ENCODE measurements around the gene ANKS6. TPM values are rescaled to one million over a fixed set of nuclear protein-coding genes. Genes with fewer than 3 reads are reported as not detected.

Gene ANKS6
- total RNA-seq, 1 experiment from 2014 or later = 39.2 TPM

DNA sequence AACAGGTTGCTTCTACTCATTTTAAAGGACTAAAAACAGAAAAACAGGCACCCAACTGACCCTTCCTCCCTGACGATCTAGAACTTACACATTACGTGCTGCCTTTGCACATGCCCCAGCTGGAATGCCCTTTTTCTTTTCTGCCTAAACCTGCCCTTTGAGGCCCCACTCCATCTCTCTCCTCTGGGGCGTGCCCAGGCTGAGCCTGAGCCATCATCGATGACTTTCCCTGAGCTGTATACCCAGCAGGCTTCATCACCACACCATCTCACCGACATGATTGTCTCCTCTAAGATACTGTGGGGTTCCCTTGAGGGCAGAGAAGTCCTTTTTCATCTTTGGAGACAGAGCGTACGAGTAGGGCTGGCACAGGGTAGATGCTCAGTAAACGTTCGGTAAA lies 63.6 kb downstream of the ANKS6 start:
- no peak for TF ChIP-seq SRF (IDR thresholded peaks at IDR 0.05; ENCODE audit: low read depth)
- TF ChIP-seq ELF1 (IDR thresholded peaks at IDR 0.05; ENCODE audit: borderline replicate concordance, low read depth) = no peak
- TF ChIP-seq CEBPB (IDR thresholded peaks at IDR 0.05; ENCODE audit: low read depth) = no peak
- no peak for TF ChIP-seq ZNF274 (IDR thresholded peaks at IDR 0.05; ENCODE audit: low read depth, low read length)
- no peak for TF ChIP-seq SIN3A (IDR thresholded peaks at IDR 0.05; ENCODE audit: low read depth)
- no peak for TF ChIP-seq POLR2A (IDR thresholded peaks at IDR 0.05; ENCODE audit: borderline replicate concordance, extremely low read depth, insufficient read depth, insufficient read length)
- TF ChIP-seq, protein P1, sequence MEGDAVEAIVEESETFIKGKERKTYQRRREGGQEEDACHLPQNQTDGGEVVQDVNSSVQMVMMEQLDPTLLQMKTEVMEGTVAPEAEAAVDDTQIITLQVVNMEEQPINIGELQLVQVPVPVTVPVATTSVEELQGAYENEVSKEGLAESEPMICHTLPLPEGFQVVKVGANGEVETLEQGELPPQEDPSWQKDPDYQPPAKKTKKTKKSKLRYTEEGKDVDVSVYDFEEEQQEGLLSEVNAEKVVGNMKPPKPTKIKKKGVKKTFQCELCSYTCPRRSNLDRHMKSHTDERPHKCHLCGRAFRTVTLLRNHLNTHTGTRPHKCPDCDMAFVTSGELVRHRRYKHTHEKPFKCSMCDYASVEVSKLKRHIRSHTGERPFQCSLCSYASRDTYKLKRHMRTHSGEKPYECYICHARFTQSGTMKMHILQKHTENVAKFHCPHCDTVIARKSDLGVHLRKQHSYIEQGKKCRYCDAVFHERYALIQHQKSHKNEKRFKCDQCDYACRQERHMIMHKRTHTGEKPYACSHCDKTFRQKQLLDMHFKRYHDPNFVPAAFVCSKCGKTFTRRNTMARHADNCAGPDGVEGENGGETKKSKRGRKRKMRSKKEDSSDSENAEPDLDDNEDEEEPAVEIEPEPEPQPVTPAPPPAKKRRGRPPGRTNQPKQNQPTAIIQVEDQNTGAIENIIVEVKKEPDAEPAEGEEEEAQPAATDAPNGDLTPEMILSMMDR (IDR thresholded peaks at IDR 0.05 in 2 of 3, conservative IDR thresholded peaks at IDR 0.05 in 1 of 3; ENCODE audit: borderline replicate concordance in 1 of 3, insufficient read depth in 1 of 3, low read depth in 2 of 3, low read length in 2 of 3) = no peak
- TF ChIP-seq, protein P2, sequence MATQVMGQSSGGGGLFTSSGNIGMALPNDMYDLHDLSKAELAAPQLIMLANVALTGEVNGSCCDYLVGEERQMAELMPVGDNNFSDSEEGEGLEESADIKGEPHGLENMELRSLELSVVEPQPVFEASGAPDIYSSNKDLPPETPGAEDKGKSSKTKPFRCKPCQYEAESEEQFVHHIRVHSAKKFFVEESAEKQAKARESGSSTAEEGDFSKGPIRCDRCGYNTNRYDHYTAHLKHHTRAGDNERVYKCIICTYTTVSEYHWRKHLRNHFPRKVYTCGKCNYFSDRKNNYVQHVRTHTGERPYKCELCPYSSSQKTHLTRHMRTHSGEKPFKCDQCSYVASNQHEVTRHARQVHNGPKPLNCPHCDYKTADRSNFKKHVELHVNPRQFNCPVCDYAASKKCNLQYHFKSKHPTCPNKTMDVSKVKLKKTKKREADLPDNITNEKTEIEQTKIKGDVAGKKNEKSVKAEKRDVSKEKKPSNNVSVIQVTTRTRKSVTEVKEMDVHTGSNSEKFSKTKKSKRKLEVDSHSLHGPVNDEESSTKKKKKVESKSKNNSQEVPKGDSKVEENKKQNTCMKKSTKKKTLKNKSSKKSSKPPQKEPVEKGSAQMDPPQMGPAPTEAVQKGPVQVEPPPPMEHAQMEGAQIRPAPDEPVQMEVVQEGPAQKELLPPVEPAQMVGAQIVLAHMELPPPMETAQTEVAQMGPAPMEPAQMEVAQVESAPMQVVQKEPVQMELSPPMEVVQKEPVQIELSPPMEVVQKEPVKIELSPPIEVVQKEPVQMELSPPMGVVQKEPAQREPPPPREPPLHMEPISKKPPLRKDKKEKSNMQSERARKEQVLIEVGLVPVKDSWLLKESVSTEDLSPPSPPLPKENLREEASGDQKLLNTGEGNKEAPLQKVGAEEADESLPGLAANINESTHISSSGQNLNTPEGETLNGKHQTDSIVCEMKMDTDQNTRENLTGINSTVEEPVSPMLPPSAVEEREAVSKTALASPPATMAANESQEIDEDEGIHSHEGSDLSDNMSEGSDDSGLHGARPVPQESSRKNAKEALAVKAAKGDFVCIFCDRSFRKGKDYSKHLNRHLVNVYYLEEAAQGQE (IDR thresholded peaks at IDR 0.05; ENCODE audit: low read depth) = no peak
- TF ChIP-seq EGR1 (IDR thresholded peaks at IDR 0.05; ENCODE audit: low read depth) = no peak
- TF ChIP-seq, protein P3, sequence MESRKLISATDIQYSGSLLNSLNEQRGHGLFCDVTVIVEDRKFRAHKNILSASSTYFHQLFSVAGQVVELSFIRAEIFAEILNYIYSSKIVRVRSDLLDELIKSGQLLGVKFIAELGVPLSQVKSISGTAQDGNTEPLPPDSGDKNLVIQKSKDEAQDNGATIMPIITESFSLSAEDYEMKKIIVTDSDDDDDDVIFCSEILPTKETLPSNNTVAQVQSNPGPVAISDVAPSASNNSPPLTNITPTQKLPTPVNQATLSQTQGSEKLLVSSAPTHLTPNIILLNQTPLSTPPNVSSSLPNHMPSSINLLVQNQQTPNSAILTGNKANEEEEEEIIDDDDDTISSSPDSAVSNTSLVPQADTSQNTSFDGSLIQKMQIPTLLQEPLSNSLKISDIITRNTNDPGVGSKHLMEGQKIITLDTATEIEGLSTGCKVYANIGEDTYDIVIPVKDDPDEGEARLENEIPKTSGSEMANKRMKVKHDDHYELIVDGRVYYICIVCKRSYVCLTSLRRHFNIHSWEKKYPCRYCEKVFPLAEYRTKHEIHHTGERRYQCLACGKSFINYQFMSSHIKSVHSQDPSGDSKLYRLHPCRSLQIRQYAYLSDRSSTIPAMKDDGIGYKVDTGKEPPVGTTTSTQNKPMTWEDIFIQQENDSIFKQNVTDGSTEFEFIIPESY (IDR thresholded peaks at IDR 0.05; ENCODE audit: extremely low read depth, insufficient replicate concordance, low read length) = no peak
- TF ChIP-seq EZH2 (IDR thresholded peaks at IDR 0.05) = no peak
- no peak for TF ChIP-seq YY1 (IDR thresholded peaks at IDR 0.05; ENCODE audit: extremely low read depth, insufficient replicate concordance, low read depth, low read length)
- no peak for TF ChIP-seq POLR2AphosphoS5 (IDR thresholded peaks at IDR 0.05; ENCODE audit: low read depth, low read length)
- TF ChIP-seq, protein P4, sequence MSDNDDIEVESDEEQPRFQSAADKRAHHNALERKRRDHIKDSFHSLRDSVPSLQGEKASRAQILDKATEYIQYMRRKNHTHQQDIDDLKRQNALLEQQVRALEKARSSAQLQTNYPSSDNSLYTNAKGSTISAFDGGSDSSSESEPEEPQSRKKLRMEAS (IDR thresholded peaks at IDR 0.05) = no peak
- TF ChIP-seq TCF7L2 (IDR thresholded peaks at IDR 0.05; ENCODE audit: borderline replicate concordance, extremely low read depth, insufficient read depth, insufficient read length) = no peak
- no peak overlapping the region for H3K27ac ChIP-seq (ENCODE audit: low read depth, low read length)
- no TSS peak for BruUV-seq (replicated peaks)
- H3K9me3 ChIP-seq (ENCODE audit: control insufficient read depth in 1 of 2, insufficient read depth in 1 of 2, low read depth in 1 of 2, low read length in 2 of 2) = no peaks in the 10 kb centered on the region
- H3K9me2 ChIP-seq (ENCODE audit: insufficient read depth) = no peaks in the 10 kb centered on the region
- H3K4me2 ChIP-seq (ENCODE audit: low read length) = no peak overlapping the region
- no peak overlapping the region for H3K4me3 ChIP-seq (replicated peaks in 1 of 2; ENCODE audit: low read depth in 1 of 2, low read length in 2 of 2)
- no peaks in the 10 kb centered on the region for H3K27me3 ChIP-seq (ENCODE audit: insufficient read depth, low read length)
- peaks cover 0 to 7% of the 10 kb centered on the region in 2 experiments; a peak in 1 of 4 replicates for H3K36me3 ChIP-seq (ENCODE audit: control insufficient read depth in 1 of 2, insufficient read depth in 2 of 2, low read length in 2 of 2)
- H4K20me1 ChIP-seq (ENCODE audit: insufficient read depth) = no peaks in the 10 kb centered on the region
- ATAC-seq (no peak), DNase-seq (ENCODE audit: low read depth, low spot score) (no peak)
- ChIA-PET CTCF (no interaction called here), POLR2A (no interaction called here), RAD21 (ENCODE audit: low non-redundant PET in 1 of 2, low total read pairs in 2 of 2, uncharacterized antibody in 2 of 2, unreplicated experiment in 2 of 2) (no interaction called here)
- no peaks in the 10 kb centered on the region for H3K4me1 ChIP-seq (ENCODE audit: control insufficient read depth in 1 of 2, insufficient read depth in 2 of 2, low read length in 2 of 2)
- H3K79me2 ChIP-seq (ENCODE audit: insufficient read depth, low read length) = no peaks in the 10 kb centered on the region
- intact Hi-C loops (cut with micrococcal nuclease) = no loop called here
- no peak overlapping the region for H2AFZ ChIP-seq (ENCODE audit: low read depth, low read length, poor library complexity, severe bottlenecking)
- no peak overlapping the region for H3K9ac ChIP-seq (ENCODE audit: low read length)

Data from HCT116 (cell line).